ENCODE measurements around the gene KCNH4. TPM values are rescaled to one million over a fixed set of nuclear protein-coding genes. Genes with fewer than 3 reads are reported as not detected.
"Not testable (repeated sequence)": the region's sequence is repeated elsewhere in the genome, so short reads cannot be mapped to it uniquely, and the experiment has no call there.

KCNH4 gene
- total RNA-seq, 1 experiment from 2014 or later: 1.5 TPM

DNA sequence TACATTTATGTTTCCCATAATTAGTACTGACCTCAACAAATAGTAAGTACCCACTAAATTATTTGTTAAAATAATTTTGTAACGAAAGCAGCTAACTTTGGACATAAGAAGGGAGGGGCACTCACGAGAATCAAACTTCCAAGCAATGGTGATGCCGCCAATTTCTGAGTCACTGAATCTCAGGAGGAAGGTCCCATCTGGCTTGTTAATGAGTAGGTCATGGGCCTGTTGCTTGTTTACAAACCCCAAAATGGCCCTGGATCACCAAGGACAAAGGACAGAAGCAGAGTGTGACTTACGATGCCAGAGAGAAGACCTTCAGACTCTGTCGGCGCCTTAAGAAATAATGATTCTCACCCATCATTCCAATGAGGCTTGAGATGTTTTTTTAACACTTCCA lies 29.1 kb upstream of the KCNH4 start:
- Histone ChIP-seq H3K36me3 (ENCODE audit: control insufficient read depth, insufficient read depth, low read length) (peaks cover 9% of the 10 kb centered on the region), H3K4me1 (ENCODE audit: control insufficient read depth, insufficient read depth, low read length) (peaks cover 3% of the 10 kb centered on the region; the same call in 1 of the 2 replicates), H3K9me3 (ENCODE audit: control insufficient read depth, insufficient read depth, low read depth, low read length) (no peaks in the 10 kb centered on the region), H3K4me3 (ENCODE audit: low read depth in 2 of 2, low read length in 2 of 2) (no peak overlapping the region), H3K27ac (ENCODE audit: low read length) (no peak overlapping the region), H3K27me3 (ENCODE audit: control insufficient read depth, insufficient read depth, low read length) (no peaks in the 10 kb centered on the region)
- TF ChIP-seq, protein P1, sequence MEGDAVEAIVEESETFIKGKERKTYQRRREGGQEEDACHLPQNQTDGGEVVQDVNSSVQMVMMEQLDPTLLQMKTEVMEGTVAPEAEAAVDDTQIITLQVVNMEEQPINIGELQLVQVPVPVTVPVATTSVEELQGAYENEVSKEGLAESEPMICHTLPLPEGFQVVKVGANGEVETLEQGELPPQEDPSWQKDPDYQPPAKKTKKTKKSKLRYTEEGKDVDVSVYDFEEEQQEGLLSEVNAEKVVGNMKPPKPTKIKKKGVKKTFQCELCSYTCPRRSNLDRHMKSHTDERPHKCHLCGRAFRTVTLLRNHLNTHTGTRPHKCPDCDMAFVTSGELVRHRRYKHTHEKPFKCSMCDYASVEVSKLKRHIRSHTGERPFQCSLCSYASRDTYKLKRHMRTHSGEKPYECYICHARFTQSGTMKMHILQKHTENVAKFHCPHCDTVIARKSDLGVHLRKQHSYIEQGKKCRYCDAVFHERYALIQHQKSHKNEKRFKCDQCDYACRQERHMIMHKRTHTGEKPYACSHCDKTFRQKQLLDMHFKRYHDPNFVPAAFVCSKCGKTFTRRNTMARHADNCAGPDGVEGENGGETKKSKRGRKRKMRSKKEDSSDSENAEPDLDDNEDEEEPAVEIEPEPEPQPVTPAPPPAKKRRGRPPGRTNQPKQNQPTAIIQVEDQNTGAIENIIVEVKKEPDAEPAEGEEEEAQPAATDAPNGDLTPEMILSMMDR (IDR thresholded peaks at IDR 0.05): no peak
- TF ChIP-seq, protein P2, sequence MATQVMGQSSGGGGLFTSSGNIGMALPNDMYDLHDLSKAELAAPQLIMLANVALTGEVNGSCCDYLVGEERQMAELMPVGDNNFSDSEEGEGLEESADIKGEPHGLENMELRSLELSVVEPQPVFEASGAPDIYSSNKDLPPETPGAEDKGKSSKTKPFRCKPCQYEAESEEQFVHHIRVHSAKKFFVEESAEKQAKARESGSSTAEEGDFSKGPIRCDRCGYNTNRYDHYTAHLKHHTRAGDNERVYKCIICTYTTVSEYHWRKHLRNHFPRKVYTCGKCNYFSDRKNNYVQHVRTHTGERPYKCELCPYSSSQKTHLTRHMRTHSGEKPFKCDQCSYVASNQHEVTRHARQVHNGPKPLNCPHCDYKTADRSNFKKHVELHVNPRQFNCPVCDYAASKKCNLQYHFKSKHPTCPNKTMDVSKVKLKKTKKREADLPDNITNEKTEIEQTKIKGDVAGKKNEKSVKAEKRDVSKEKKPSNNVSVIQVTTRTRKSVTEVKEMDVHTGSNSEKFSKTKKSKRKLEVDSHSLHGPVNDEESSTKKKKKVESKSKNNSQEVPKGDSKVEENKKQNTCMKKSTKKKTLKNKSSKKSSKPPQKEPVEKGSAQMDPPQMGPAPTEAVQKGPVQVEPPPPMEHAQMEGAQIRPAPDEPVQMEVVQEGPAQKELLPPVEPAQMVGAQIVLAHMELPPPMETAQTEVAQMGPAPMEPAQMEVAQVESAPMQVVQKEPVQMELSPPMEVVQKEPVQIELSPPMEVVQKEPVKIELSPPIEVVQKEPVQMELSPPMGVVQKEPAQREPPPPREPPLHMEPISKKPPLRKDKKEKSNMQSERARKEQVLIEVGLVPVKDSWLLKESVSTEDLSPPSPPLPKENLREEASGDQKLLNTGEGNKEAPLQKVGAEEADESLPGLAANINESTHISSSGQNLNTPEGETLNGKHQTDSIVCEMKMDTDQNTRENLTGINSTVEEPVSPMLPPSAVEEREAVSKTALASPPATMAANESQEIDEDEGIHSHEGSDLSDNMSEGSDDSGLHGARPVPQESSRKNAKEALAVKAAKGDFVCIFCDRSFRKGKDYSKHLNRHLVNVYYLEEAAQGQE (IDR thresholded peaks at IDR 0.05; ENCODE audit: insufficient read depth in 1 of 2, low read depth in 2 of 2, low read length in 1 of 2): no peak
- no peak for TF ChIP-seq POLR2AphosphoS5 (IDR thresholded peaks at IDR 0.05; ENCODE audit: low read depth, low read length)
- no peak for TF ChIP-seq SIN3A (IDR thresholded peaks at IDR 0.05; ENCODE audit: borderline replicate concordance, insufficient read depth, low read depth, low read length)
- no peak for TF ChIP-seq TCF7L2 (IDR thresholded peaks at IDR 0.05; ENCODE audit: low read depth, low read length)
- ChIA-PET POLR2A (no interaction called here), CTCF (no interaction called here)
- in situ Hi-C loops (cut with HindIII; ENCODE audit: low pct_unique_long_range_greater_than_20kb, low sequenced_read_pairs): no loop called here
- BruUV-seq (replicated peaks): no TSS peak
- ATAC-seq: no peak
- DNase-seq (ENCODE audit: low read depth, low spot score): no peak
- intact Hi-C loops (cut with micrococcal nuclease; ENCODE audit: unreplicated experiment): no loop called here

DNA sequence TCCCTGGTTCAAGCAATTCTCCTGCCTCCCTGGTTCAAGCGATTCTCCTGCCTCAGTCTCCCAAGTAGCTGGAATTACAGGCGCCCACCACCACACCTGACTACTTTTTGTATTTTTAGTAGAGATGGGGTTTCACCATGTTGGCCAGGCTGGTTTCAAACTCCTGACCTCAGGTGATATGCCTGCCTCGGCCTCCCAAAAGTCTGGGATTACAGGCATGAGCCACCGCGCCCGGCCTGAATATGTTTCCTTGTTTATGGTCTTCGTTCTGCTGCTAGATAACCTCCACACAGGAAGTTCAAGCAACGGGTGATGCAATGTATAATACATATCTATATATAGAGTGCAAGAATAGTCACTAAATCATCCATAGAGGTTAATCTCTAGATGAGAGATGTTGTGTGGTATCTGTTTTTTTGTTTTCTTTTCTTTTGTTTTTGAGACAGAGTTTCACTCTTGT lies 25.2 kb upstream of the KCNH4 start:
- POLR2A ChIA-PET; H3K4me3 ChIP-seq (ENCODE audit: low read depth in 2 of 2, low read length in 2 of 2); in situ Hi-C loops (cut with HindIII; ENCODE audit: low pct_unique_long_range_greater_than_20kb, low sequenced_read_pairs); BruUV-seq (replicated peaks); H3K27me3 ChIP-seq (ENCODE audit: control insufficient read depth, insufficient read depth, low read length); ATAC-seq; H3K27ac ChIP-seq (ENCODE audit: low read length); H3K4me1 ChIP-seq (ENCODE audit: control insufficient read depth, insufficient read depth, low read length); H3K9me3 ChIP-seq (ENCODE audit: control insufficient read depth, insufficient read depth, low read depth, low read length); CTCF ChIA-PET; intact Hi-C loops (cut with micrococcal nuclease; ENCODE audit: unreplicated experiment); DNase-seq (ENCODE audit: low read depth, low spot score): not testable (repeated sequence)
- H3K36me3 ChIP-seq (ENCODE audit: control insufficient read depth, insufficient read depth, low read length): peaks cover 12% of the 10 kb centered on the region

DNA sequence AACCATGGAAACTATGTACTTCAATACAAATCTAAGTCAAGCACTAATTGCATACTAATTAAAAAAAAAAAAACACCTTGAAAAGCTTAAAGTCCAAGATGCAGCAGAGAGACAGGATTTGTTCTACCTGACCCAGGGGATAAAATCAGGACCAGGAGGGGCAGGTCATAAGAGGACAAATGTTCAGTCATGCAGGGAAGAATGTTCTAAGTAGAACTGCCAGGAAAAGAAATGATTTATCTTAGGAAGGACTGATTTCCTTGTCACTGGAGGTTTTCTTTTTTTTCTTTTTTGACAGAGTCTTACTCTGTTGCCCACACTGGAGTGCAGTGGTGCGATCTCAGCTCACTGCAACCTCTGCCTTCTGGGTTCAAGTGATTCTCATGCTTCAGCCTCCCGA lies 22.4 kb upstream of the KCNH4 start:
- H3K27me3 ChIP-seq (ENCODE audit: control insufficient read depth, insufficient read depth, low read length): no peaks in the 10 kb centered on the region
- no peak overlapping the region for H3K4me3 ChIP-seq (ENCODE audit: low read depth in 2 of 2, low read length in 2 of 2)
- BruUV-seq (replicated peaks): no TSS peak
- no peaks in the 10 kb centered on the region for H3K9me3 ChIP-seq (ENCODE audit: control insufficient read depth, insufficient read depth, low read depth, low read length)
- H3K27ac ChIP-seq (ENCODE audit: low read length): no peak overlapping the region
- ATAC-seq (no peak), DNase-seq (ENCODE audit: low read depth, low spot score) (no peak)
- ChIA-PET POLR2A (no interaction called here), CTCF (no interaction called here)
- intact Hi-C loops (cut with micrococcal nuclease; ENCODE audit: unreplicated experiment): no loop called here
- in situ Hi-C loops (cut with HindIII; ENCODE audit: low pct_unique_long_range_greater_than_20kb, low sequenced_read_pairs): no loop called here
- TF ChIP-seq SIN3A (IDR thresholded peaks at IDR 0.05; ENCODE audit: borderline replicate concordance, insufficient read depth, low read depth, low read length): no peak
- no peak for TF ChIP-seq POLR2AphosphoS5 (IDR thresholded peaks at IDR 0.05; ENCODE audit: low read depth, low read length)
- TF ChIP-seq TCF7L2 (IDR thresholded peaks at IDR 0.05; ENCODE audit: low read depth, low read length): no peak
- TF ChIP-seq, protein P2 (IDR thresholded peaks at IDR 0.05; ENCODE audit: insufficient read depth in 1 of 2, low read depth in 2 of 2, low read length in 1 of 2): no peak
- TF ChIP-seq, protein P1 (IDR thresholded peaks at IDR 0.05): no peak
- H3K36me3 ChIP-seq (ENCODE audit: control insufficient read depth, insufficient read depth, low read length): peaks cover 7% of the 10 kb centered on the region; the same call in 1 of the 2 replicates
- no peaks in the 10 kb centered on the region; the same call in 1 of the 2 replicates for H3K4me1 ChIP-seq (ENCODE audit: control insufficient read depth, insufficient read depth, low read length)

Data from Panc1 (cell line).